ENCODE data around the gene CDO1.

DNA sequence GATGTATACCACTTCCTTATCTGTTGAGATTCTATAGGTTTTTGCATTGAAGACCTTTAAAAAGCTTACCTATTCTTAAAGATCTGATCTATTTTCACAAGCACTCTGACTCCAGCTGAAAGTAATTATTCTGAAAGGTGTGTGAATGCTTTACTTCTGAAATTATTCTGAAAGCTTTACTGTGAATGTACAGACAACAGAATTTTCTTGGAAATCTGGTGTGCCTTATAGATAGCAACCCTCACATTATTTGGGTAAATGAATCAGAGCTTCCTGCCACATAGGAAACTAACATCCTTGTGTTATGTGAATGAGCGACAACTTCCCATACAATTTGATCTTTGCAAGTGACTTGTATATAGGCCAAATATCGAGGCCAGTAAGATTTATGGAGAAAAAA, 6.5 kb downstream of the CDO1 start:
- TF ChIP-seq EP300 (IDR thresholded peaks at IDR 0.05) (no peak), POLR2A (IDR thresholded peaks at IDR 0.05; ENCODE audit: low read length) (no peak), RCOR1 (IDR thresholded peaks at IDR 0.05; ENCODE audit: low read depth, low read length) (no peak), GATA3 (IDR thresholded peaks at IDR 0.05; ENCODE audit: borderline replicate concordance) (no peak), RFX5 (IDR thresholded peaks at IDR 0.05) (no peak), EHMT2 (IDR thresholded peaks at IDR 0.05; ENCODE audit: low read depth) (no peak), HOXB13 (CRISPR knock-in tag; IDR thresholded peaks at IDR 0.05; ENCODE audit: low read depth) (no peak)
- TF ChIP-seq, protein P1, sequence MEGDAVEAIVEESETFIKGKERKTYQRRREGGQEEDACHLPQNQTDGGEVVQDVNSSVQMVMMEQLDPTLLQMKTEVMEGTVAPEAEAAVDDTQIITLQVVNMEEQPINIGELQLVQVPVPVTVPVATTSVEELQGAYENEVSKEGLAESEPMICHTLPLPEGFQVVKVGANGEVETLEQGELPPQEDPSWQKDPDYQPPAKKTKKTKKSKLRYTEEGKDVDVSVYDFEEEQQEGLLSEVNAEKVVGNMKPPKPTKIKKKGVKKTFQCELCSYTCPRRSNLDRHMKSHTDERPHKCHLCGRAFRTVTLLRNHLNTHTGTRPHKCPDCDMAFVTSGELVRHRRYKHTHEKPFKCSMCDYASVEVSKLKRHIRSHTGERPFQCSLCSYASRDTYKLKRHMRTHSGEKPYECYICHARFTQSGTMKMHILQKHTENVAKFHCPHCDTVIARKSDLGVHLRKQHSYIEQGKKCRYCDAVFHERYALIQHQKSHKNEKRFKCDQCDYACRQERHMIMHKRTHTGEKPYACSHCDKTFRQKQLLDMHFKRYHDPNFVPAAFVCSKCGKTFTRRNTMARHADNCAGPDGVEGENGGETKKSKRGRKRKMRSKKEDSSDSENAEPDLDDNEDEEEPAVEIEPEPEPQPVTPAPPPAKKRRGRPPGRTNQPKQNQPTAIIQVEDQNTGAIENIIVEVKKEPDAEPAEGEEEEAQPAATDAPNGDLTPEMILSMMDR (IDR thresholded peaks at IDR 0.05): no peak
- TF ChIP-seq, protein P2, sequence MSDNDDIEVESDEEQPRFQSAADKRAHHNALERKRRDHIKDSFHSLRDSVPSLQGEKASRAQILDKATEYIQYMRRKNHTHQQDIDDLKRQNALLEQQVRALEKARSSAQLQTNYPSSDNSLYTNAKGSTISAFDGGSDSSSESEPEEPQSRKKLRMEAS (IDR thresholded peaks at IDR 0.05): no peak
- TF ChIP-seq, protein P3, sequence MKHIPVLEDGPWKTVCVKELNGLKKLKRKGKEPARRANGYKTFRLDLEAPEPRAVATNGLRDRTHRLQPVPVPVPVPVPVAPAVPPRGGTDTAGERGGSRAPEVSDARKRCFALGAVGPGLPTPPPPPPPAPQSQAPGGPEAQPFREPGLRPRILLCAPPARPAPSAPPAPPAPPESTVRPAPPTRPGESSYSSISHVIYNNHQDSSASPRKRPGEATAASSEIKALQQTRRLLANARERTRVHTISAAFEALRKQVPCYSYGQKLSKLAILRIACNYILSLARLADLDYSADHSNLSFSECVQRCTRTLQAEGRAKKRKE (CRISPR knock-in tag; IDR thresholded peaks at IDR 0.05; ENCODE audit: low read depth): no peak

All from A549 (cell line).